GM12891 (cell line): ENCODE data around the gene HOXB3.

ENCODE experiments used
- DNase-seq: peaks from one replicate; pipeline ENCODE4 v3.0.0; 2011; ENCODE audit warnings: low spot score; ENCODE audit not compliant: insufficient read length
- FAIRE-seq: peaks from 2 replicates; lab custom pipeline; 2011; peaks lifted over from hg19 to GRCh38; lab: Jason Lieb, UNC
- PAX5 ChIP-seq: IDR thresholded peaks from 2 replicates; pipeline ENCODE4 v1.6.1; 2011; ENCODE audit warnings: low read length, moderate library complexity, mild to moderate bottlenecking; ENCODE audit not compliant: insufficient read depth, severe bottlenecking
- POLR2A ChIP-seq: IDR thresholded peaks from 2 replicates; pipeline ENCODE4 v1.6.1; 2011; ENCODE audit warnings: low read depth, low read length, control low read depth
- POLR2AphosphoS5 ChIP-seq: IDR thresholded peaks from 2 replicates; pipeline ENCODE4 v1.6.1; 2011; ENCODE audit warnings: low read depth, low read length, control low read depth
- POU2F2 ChIP-seq: IDR thresholded peaks from 2 replicates; pipeline ENCODE4 v1.6.1; 2011; ENCODE audit warnings: low read depth, mild to moderate bottlenecking, control low read depth, low read length, moderate library complexity
- SPI1 ChIP-seq: IDR thresholded peaks from 2 replicates; pipeline ENCODE4 v1.6.1; 2011; ENCODE audit warnings: low read depth, low read length, control low read depth
- TAF1 ChIP-seq: IDR thresholded peaks from 2 replicates; pipeline ENCODE4 v1.6.1; 2011; ENCODE audit warnings: low read depth, low read length, control low read depth

HOXB3 gene

GRCh38 chr17:48558831-48559121 lies 31.3 kb downstream of the HOXB3 start:
- no peak for DNase-seq
- TF ChIP-seq SPI1 (no peak), POU2F2 (no peak), TAF1 (no peak), POLR2A (no peak), PAX5 (no peak), POLR2AphosphoS5 (no peak)
- FAIRE-seq, result no peak

GRCh38 chr17:48558057-48558830 lies 31.8 kb downstream of the HOXB3 start:
- TF ChIP-seq POLR2AphosphoS5, result no peak
- TF ChIP-seq TAF1, result no peak
- TF ChIP-seq PAX5, result no peak
- TF ChIP-seq POU2F2, result no peak
- no peak for FAIRE-seq

DNA sequence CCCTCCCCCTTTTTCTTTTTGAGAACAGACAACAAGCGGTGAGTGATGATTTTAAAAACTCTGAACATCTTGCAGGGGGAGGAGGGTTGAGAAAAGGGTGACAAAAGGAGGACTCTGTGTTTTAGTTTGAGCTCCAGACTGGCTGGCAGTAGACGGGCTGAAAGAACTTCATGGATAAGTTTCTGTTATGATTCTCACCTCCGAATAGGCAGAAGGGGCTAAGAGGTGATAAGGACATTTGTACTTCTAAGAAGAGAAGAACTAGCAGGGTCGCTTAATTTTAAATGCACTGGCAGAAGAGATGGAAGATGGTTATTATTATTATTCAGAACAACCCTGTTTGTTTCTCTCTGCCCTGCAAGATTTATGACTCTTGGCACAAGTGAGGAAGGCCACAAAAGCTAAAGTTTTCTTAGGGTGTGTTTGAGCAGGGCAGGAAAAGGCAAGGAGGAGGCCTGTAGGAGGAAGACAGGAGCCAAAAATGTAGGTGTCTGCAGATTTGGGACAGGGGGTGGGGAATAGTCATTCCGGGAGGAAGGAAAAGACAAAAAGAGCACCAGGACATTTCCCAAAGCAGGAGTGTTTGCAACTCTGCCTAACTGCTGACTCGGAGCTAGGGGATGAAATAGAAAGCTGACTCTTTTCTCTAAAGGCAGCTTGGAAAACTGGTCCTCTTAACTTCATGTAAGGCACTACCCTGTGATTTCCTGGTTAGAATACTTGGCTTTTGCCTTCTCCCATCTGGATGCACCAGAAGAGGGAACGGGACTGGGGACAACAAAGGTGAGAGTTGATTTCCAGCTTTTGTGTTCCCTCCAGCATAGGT lies 33.3 kb downstream of the HOXB3 start:
- no peak for FAIRE-seq
- TF ChIP-seq POLR2AphosphoS5 (no peak), POU2F2 (no peak), TAF1 (no peak), PAX5 (no peak), POLR2A (no peak)
- no peak for DNase-seq

More at GRCh38 chr17:48558057-48558830, 31.8 kb downstream of the HOXB3 start:
- no peak for DNase-seq

DNA sequence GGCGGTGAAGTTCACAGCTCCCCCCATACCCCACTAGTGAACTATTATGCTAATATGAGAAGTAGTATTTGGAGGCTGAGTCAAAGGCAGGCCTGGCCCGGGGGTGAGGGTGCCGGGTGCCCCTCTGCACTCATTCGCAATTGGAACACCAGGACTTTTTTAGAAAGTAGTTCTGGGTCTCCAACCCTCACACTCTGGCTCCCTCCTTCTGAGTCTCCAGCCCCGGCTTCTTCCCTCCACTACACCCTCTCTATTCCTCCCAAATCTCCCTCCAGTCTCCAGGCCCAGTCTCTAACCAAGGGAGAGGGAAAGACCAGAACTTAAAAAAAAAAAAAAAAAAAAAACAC lies 33.8 kb downstream of the HOXB3 start:
- TF ChIP-seq PAX5 (no peak), POLR2AphosphoS5 (no peak), SPI1 (no peak)
- FAIRE-seq (no peak), DNase-seq (no peak)

- DNase-seq (no peak), FAIRE-seq (peak; percentile 78)
- TF ChIP-seq TAF1 (no peak), PAX5 (no peak), SPI1 (no peak), POLR2A (no peak), POU2F2 (no peak)
Measured at GRCh38 chr17:48555258-48556228, 34.5 kb downstream of the HOXB3 start.

DNA sequence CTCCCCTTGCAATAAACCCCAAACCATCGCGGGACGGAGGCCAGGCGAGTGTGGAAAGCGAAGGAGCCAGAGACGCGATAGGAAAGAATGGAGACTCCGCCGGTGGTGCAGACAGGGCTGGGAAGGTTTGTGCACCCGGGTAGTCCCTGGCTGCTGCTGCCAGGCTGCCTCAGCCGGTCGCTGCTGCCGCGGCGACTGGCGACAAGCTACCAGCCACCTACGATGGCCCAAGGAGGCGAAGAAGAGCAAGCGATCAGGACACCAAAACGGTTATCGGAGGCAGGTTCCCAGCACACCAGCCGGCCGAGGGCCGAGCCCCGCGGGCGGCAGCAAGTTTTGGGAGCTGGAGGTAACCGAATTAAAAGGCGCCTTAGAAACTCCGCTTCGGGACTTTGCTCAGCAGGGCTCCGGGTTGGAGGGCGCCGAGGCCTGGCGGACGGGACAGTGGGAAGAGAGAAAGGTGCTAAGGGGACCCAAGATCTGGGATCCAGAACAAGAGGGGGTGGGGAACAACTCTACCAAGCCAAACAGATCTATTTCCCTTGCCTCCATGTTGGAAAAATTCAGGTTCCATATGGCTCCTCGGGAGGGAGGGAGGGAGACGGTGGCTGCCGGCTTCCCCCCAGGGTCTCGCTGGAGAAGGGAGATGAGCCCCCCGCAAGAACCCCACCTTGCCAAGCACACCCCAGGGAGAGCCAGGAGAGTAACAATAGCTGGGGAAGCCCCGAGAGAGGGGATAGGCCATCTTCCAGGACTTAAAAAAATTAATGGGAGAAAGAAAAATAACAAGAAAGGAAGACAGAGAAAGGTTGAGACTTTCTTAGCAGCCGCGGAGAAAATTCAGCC lies 35.4 kb downstream of the HOXB3 start:
- DNase-seq (no peak), FAIRE-seq (no peak)
- no peak for TF ChIP-seq SPI1
- TF ChIP-seq POU2F2, result no peak
- TF ChIP-seq POLR2AphosphoS5, result no peak
- TF ChIP-seq POLR2A, result no peak
- TF ChIP-seq TAF1, result no peak

DNA sequence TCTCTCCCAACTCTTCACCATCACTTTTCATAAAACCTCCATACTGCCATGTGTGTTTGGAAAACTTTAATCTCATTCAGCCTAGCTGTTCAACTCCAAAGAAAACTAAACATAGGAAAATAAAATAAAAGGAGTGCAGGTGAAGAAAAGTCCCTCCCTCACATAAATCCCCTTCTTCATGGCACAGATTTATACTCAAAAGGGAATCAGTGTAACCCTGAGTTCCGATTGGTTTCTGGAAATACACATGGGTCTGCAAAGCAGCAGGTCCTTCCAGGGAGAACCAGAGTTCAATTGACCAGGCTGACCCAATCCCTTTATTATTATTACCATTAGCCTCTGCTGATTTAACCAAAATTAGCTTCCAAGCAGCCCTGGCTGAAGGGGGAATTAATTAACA lies 36.2 kb downstream of the HOXB3 start:
- no peak for TF ChIP-seq SPI1
- no peak for TF ChIP-seq TAF1
- no peak for TF ChIP-seq POU2F2
- no peak for TF ChIP-seq PAX5
- no peak for TF ChIP-seq POLR2A
- TF ChIP-seq POLR2AphosphoS5, result no peak
- DNase-seq (no peak), FAIRE-seq (no peak)

- DNase-seq (no peak), FAIRE-seq (no peak)
- TF ChIP-seq POU2F2, result no peak
- TF ChIP-seq SPI1, result no peak
- no peak for TF ChIP-seq POLR2AphosphoS5
Measured at GRCh38 chr17:48553190-48553547, 36.9 kb downstream of the HOXB3 start.

DNA sequence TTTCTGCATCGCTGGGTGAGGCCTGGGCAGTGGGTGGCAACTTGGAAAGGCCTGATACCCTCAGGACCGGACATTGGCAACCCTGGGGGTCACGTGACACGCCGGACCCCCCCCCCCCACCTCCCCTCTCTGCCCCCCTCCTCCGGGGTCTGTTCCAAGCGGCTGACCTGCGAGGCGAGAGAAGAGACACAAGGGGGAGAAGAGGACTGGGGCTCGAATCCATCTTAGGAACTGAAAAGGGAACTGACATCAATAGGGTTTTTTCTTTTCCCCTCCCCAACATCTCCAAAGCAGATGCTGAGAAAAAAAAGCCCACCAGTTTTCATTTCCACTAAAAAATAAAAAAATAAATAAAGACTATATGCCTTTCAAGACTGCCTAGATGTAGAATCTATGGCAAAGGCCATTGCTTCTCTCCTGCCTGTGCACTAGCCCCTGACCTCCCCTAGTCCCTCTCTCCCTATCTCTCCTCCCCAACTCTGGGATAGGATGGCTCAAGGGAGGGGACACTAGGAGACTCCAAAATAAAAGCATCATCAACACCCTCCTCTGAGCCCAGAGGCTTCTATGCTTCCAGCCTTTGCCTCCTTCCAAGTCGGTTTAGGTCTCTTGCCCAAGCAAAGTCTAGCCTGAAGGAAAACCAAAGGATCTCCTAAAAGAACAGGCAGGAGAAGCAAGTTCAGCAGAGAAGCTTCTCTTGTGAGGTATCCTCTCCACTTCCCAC lies 37.4 kb downstream of the HOXB3 start:
- FAIRE-seq, result no peak
- no peak for TF ChIP-seq POU2F2
- TF ChIP-seq TAF1, result no peak
- peak; percentile 58 for TF ChIP-seq SPI1
- TF ChIP-seq PAX5, result no peak
- TF ChIP-seq POLR2AphosphoS5, result no peak
- TF ChIP-seq POLR2A, result no peak
- DNase-seq, result no peak
